ENCODE data around the gene SH3PXD2B. TPM values are rescaled to one million over a fixed set of nuclear protein-coding genes. Genes with fewer than 3 reads are reported as not detected.
"Not testable (repeated sequence)": the region's sequence is repeated elsewhere in the genome, so short reads cannot be mapped to it uniquely, and the experiment has no call there.

The SH3PXD2B gene
- total RNA-seq, 4 donors from 2014 or later, result 13.5 to 43.5 (median 28.1) TPM

DNA sequence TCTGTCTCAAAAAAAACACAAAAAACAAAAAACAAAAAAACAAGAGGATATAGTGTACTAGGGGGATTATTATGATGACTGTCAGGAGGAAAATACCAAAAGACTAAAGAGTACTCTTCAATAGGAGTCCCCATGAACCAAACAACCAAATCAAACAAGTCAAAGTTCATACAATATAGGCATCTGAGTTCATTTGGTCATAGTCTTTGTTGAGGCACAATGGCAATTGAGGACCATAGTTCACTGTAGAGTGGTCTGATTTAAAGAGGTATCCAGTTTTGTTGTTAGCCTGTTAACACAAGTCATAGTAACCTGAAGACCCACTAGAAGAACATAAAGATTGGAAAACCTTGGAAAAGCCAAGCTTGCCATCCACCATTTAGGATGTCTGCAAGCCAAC is 159.5 kb downstream of the SH3PXD2B start:
- intact Hi-C loops (cut with DNase I; ENCODE audit: low total_unique reads), result loop anchor here (5.0 to 10.0 kb wide), 2 partner anchors 188 to 380 kb away; no protein-coding TSS in a partner anchor
- no peak overlapping the region for H3K4me3 ChIP-seq (ENCODE audit: low read depth, poor library complexity, severe bottlenecking)
- no peak for DNase-seq (ENCODE audit: low spot score in 2 of 2)
- TF ChIP-seq, protein P1, sequence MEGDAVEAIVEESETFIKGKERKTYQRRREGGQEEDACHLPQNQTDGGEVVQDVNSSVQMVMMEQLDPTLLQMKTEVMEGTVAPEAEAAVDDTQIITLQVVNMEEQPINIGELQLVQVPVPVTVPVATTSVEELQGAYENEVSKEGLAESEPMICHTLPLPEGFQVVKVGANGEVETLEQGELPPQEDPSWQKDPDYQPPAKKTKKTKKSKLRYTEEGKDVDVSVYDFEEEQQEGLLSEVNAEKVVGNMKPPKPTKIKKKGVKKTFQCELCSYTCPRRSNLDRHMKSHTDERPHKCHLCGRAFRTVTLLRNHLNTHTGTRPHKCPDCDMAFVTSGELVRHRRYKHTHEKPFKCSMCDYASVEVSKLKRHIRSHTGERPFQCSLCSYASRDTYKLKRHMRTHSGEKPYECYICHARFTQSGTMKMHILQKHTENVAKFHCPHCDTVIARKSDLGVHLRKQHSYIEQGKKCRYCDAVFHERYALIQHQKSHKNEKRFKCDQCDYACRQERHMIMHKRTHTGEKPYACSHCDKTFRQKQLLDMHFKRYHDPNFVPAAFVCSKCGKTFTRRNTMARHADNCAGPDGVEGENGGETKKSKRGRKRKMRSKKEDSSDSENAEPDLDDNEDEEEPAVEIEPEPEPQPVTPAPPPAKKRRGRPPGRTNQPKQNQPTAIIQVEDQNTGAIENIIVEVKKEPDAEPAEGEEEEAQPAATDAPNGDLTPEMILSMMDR (IDR thresholded peaks at IDR 0.05), result no peak
- TF ChIP-seq POLR2A (IDR thresholded peaks at IDR 0.05), result no peak

DNA sequence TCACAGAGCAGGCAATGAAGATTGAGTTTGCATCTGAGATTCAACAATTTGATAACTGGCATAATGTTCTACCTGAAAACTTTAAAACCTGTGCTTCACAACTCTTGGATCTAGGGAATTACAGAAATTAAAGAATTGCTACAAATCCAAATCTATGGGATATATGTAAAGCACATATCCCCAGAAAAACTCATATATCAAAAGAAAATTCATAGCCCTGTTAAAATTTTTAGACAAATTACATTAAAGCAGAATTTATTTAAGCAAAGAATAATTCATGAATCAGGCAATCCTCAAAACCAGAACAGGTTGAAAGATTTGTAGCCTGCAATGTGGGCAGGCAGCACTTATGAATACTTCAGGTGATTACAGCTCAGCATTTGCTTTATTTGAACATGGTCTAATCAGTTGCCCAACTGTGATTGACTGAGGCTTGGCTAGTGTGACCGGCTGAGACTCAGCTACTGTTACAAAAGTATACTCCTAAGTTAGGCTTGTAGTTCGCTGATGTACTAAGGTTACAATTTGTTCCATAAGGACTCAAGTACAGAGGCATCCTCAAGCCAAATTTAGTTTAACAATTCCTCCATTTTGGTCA is 160.5 kb downstream of the SH3PXD2B start:
- H3K4me3 ChIP-seq (ENCODE audit: low read depth, poor library complexity, severe bottlenecking), result no peak overlapping the region
- whole genome bisulfite sequencing, 2 donors, result 74% methylated on average over 2 of the region's 2 CpGs
- intact Hi-C loops (cut with DNase I; ENCODE audit: low total_unique reads), result loop anchor here (5.0 to 10.0 kb wide), 2 partner anchors 187 to 379 kb away; no protein-coding TSS in a partner anchor
- DNase-seq (ENCODE audit: low spot score in 2 of 2), result no peak
- TF ChIP-seq POLR2A (IDR thresholded peaks at IDR 0.05), result no peak
- TF ChIP-seq, protein P1 (IDR thresholded peaks at IDR 0.05), result no peak

DNA sequence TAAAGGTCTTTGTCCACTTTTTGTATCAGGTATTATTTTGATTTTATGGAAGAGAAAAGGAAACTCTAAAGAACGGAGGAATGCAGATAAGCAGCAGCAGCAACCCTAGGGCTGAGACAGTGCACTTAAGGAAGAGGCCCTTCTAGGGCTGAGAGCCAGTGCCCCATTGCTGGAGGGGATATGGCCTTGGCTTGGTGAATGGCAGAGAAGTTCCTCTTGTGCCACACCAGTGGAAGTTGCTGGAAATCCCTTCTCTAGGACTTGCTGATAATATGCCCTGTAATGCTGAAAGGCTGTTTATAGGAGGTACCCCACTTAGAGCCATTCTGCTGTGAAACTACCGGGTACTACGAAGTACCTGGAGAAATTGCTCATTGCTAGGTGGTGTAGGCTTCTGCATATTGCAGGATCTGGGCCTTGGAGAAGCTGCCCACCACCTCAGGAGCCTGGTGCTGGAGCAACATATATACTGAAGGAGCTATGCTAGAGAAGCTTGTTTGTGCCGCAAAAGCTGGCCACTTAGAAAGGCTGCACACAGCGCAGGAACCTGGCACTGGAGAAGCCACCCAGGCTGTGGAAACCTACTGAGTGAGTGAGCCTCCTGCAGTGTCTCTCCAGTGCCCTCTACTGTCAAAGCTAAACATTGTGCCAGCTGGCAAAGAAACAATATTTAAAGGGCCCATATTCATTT is 161.1 kb downstream of the SH3PXD2B start:
- DNase-seq (ENCODE audit: low spot score in 2 of 2), result peak in 1 of 2 donors; percentile 53
- intact Hi-C loops (cut with DNase I; ENCODE audit: low total_unique reads), result loop anchor here (5.0 to 10.0 kb wide), 2 partner anchors 186 to 378 kb away; no protein-coding TSS in a partner anchor

DNA sequence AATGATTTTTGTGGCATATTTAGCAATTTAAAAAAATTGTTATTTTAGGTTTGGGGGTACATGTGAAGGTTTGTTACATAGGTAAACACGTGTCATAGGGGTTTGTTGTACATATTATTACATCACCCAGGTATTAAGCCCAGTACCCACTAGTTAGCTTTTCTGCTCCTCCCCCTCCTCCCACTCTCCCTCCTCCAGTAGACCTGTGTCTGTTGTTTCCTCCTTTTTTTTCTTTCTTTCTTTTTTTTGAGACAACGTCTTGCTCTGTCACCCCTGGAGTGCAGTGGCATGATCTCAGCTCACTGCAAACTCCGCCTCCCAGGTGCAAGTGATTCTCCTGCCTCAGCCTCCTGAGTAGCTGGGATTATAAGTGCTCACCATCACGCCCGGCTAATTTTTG is 162.5 kb downstream of the SH3PXD2B start:
- not testable (repeated sequence) for DNase-seq (ENCODE audit: low spot score in 2 of 2); H3K4me3 ChIP-seq (ENCODE audit: low read depth, poor library complexity, severe bottlenecking)
- 81 to 84% methylated on average over 5 of the region's 5 CpGs for WGBS, 2 donors
- intact Hi-C loops (cut with DNase I; ENCODE audit: low total_unique reads), result loop anchor here (5.0 to 10.0 kb wide), 2 partner anchors 185 to 377 kb away; no protein-coding TSS in a partner anchor

More for the DNA sequence above, 161.1 kb downstream of the SH3PXD2B start:
- 35 to 41% methylated on average over 5 of the region's 5 CpGs for WGBS, 2 donors
- H3K4me3 ChIP-seq (ENCODE audit: low read depth, poor library complexity, severe bottlenecking), result no peak overlapping the region
- TF ChIP-seq, protein P1 (IDR thresholded peaks at IDR 0.05), result peak in 1 of 3 donors; percentile 76
- no peak for TF ChIP-seq POLR2A (IDR thresholded peaks at IDR 0.05)

DNA sequence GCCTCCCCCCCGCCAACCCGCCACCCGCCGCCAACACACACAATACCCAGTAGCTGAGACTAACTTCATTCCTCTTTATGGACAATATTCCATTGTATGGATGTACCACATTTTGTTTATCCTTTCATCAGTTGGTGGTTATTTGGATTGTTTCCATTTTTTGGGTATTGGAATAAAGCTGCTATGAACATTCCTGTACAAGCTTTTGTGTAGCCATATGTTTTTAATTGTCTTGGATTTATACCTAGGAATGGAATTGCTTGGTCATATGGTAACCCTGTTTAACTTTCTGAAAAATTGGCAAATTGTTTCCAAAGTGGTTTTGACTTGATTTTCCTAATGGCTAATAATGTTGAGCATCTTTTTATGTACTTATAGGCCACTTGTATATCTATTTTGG is 165.9 kb downstream of the SH3PXD2B start:
- 93 to 96% methylated on average over 4 of the region's 4 CpGs for WGBS, 2 donors
- no peak for DNase-seq (ENCODE audit: low spot score in 2 of 2)
- intact Hi-C loops (cut with DNase I; ENCODE audit: low total_unique reads), result no loop called here
- TF ChIP-seq, protein P1 (IDR thresholded peaks at IDR 0.05), result no peak
- TF ChIP-seq POLR2A (IDR thresholded peaks at IDR 0.05), result no peak
- H3K4me3 ChIP-seq (ENCODE audit: low read depth, poor library complexity, severe bottlenecking), result no peak overlapping the region

DNA sequence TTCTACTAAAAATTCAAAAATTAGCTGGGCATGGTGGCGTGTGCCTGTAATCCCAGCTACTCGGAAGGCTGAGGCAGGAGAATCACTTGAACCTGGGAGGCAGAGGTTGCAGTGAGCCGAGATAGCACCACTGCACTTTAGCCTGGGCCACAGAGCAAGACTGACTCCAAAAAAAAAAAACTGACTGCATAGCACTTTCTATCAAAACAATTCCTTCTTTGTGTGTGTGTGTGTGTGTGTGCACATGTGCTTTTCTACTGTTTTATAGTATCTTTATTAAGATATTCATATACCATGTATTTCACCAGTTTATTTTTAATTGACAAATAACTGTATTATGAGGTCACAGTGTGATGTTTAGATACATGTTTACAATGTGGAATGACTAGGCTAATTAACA is 167.2 kb downstream of the SH3PXD2B start:
- DNase-seq (ENCODE audit: low spot score in 2 of 2); H3K4me3 ChIP-seq (ENCODE audit: low read depth, poor library complexity, severe bottlenecking); intact Hi-C loops (cut with DNase I; ENCODE audit: low total_unique reads): not testable (repeated sequence)
- 96 to 97% methylated on average over 3 of the region's 3 CpGs for WGBS, 2 donors

All from lower leg skin (tissue), 4 donors.